OCI-LY1 (cell line): ENCODE measurements around the gene RECK.

ENCODE experiments used
- H2AFZ ChIP-seq: fragments of 200-600 bp; sonication (generic), shearing (Covaris generic); 2 replicates; pipeline ENCODE4 v1.6.0; 2014; ENCODE audit warnings: antibody characterized with exemption, mild to moderate bottlenecking, low read length
- H3F3A ChIP-seq: fragments of 200-600 bp; sonication (generic), shearing (Covaris generic); 2 replicates; pipeline ENCODE4 v1.6.0; 2014; ENCODE audit warnings: mild to moderate bottlenecking, antibody characterized with exemption, low read length, moderate library complexity; ENCODE audit not compliant: insufficient read depth
- H3K27ac ChIP-seq: fragments of 200-600 bp; sonication (generic); 2 replicates; pipeline ENCODE4 v1.5.1; 2014; ENCODE audit warnings: low read length, mixed run types, mild to moderate bottlenecking, low read depth; ENCODE audit not compliant: poor library complexity, severe bottlenecking
- H3K27me3 ChIP-seq: fragments of 200-600 bp; sonication (generic); 2 replicates; pipeline ENCODE4 v1.6.0; 2014; ENCODE audit warnings: antibody characterized with exemption, mild to moderate bottlenecking, low read length, moderate library complexity; ENCODE audit not compliant: insufficient read depth
- H3K36me3 ChIP-seq: fragments of 200-600 bp; sonication (generic); 2 replicates; pipeline ENCODE4 v1.6.1; 2014; ENCODE audit warnings: mild to moderate bottlenecking, antibody characterized with exemption, low read length, moderate library complexity, mixed read lengths; ENCODE audit not compliant: insufficient read depth
- H3K4me1 ChIP-seq: fragments of 200-600 bp; sonication (generic); 2 replicates; pipeline ENCODE4 v1.5.1; 2014; ENCODE audit warnings: mild to moderate bottlenecking, low read length, moderate library complexity; ENCODE audit not compliant: insufficient read depth, severe bottlenecking
- H3K4me2 ChIP-seq: fragments of 200-600 bp; sonication (generic), shearing (Covaris generic); 2 replicates; pipeline ENCODE4 v1.6.1; 2014; ENCODE audit warnings: low read length
- H3K4me3 ChIP-seq: fragments of 200-600 bp; sonication (generic); 2 replicates; pipeline ENCODE4 v1.5.1; 2014; ENCODE audit warnings: low read length, low read depth, mild to moderate bottlenecking, mixed read lengths; ENCODE audit not compliant: poor library complexity, severe bottlenecking
- H3K79me2 ChIP-seq: fragments of 200-600 bp; shearing (Covaris generic); 2 replicates; pipeline ENCODE4 v1.6.1; 2016; ENCODE audit warnings: mixed run types, low read length, mixed read lengths; ENCODE audit not compliant: insufficient read depth
- H3K9ac ChIP-seq: fragments of 200-600 bp; sonication (generic), shearing (Covaris generic); 2 replicates; pipeline ENCODE4 v1.6.1; 2014; ENCODE audit warnings: mild to moderate bottlenecking, low read length, mixed read lengths
- H3K9me2 ChIP-seq: fragments of 200-600 bp; sonication (generic), shearing (Covaris generic); 2 replicates; pipeline ENCODE4 v1.6.1; 2014; ENCODE audit warnings: low read depth, mild to moderate bottlenecking, low read length, mixed read lengths
- H3K9me3 ChIP-seq: fragments of 200-600 bp; shearing (Covaris generic); 2 replicates; pipeline ENCODE4 v1.6.1; 2014; ENCODE audit warnings: low read length, mixed read lengths
- H4K20me1 ChIP-seq: fragments of 200-600 bp; sonication (generic), shearing (Covaris generic); 2 replicates; pipeline ENCODE4 v1.6.0; 2016; ENCODE audit warnings: mild to moderate bottlenecking, low read length; ENCODE audit not compliant: insufficient read depth
- CTCF ChIP-seq: fragments of 200-600 bp; sonication (generic), shearing (Covaris generic); IDR thresholded peaks from 2 replicates; pipeline ENCODE4 v1.5.1; 2017; ENCODE audit warnings: mild to moderate bottlenecking, antibody characterized with exemption, low read length, moderate library complexity, mixed read lengths
- EZH2 ChIP-seq: fragments of 200-600 bp; sonication (generic), shearing (Covaris generic); IDR thresholded peaks from 2 replicates; pipeline ENCODE4 v1.8.0; 2017; ENCODE audit warnings: borderline replicate concordance, mixed run types, mild to moderate bottlenecking, antibody characterized with exemption, low read length, moderate library complexity, mixed read lengths

The RECK gene

GRCh38 chr9:36132086-36132485 lies 95.4 kb downstream of the RECK start:
- H3K79me2 ChIP-seq: no peaks in the 10 kb centered on the region
- H3K27me3 ChIP-seq: no peaks in the 10 kb centered on the region
- H3K4me2 ChIP-seq: no peak overlapping the region
- no peak overlapping the region for H3K9ac ChIP-seq
- H3K9me2 ChIP-seq: no peaks in the 10 kb centered on the region
- H3K4me3 ChIP-seq: no peak overlapping the region
- no peak overlapping the region for H3K27ac ChIP-seq
- TF ChIP-seq CTCF (no peak), EZH2 (no peak)
- no peaks in the 10 kb centered on the region for H3K4me1 ChIP-seq
- no peaks in the 10 kb centered on the region for H3F3A ChIP-seq
- H3K36me3 ChIP-seq: no peaks in the 10 kb centered on the region
- H2AFZ ChIP-seq: no peak overlapping the region
- no peaks in the 10 kb centered on the region for H3K9me3 ChIP-seq
- H4K20me1 ChIP-seq: no peaks in the 10 kb centered on the region

GRCh38 chr9:36134761-36135505 lies 98.2 kb downstream of the RECK start:
- H3K4me3 ChIP-seq: no peak overlapping the region
- H3K4me2 ChIP-seq: no peak overlapping the region
- no peaks in the 10 kb centered on the region for H3K4me1 ChIP-seq
- 0 out of 2 replicates have a peak, but pooled peaks cover 3% of the 10 kb centered on the region for H3K27me3 ChIP-seq
- no peaks in the 10 kb centered on the region for H3K9me2 ChIP-seq
- no peaks in the 10 kb centered on the region for H4K20me1 ChIP-seq
- H3F3A ChIP-seq: no peaks in the 10 kb centered on the region
- H2AFZ ChIP-seq: no peak overlapping the region
- H3K9me3 ChIP-seq: no peaks in the 10 kb centered on the region
- no peaks in the 10 kb centered on the region for H3K79me2 ChIP-seq
- no peaks in the 10 kb centered on the region for H3K36me3 ChIP-seq
- no peak for TF ChIP-seq EZH2
- no peak for TF ChIP-seq CTCF
- H3K9ac ChIP-seq: no peak overlapping the region
- no peak overlapping the region for H3K27ac ChIP-seq

GRCh38 chr9:36135741-36136271 lies 99.1 kb downstream of the RECK start:
- Histone ChIP-seq H3K36me3 (no peaks in the 10 kb centered on the region), H3F3A (no peaks in the 10 kb centered on the region), H3K9me2 (no peaks in the 10 kb centered on the region), H3K4me1 (no peaks in the 10 kb centered on the region), H3K9ac (no peak overlapping the region), H3K4me3 (peak overlapping the region; percentile 56), H3K27ac (no peak overlapping the region), H3K4me2 (peak overlapping the region; percentile 71), H4K20me1 (no peaks in the 10 kb centered on the region), H3K27me3 (0 out of 2 replicates have a peak, but pooled peaks cover 3% of the 10 kb centered on the region), H3K9me3 (no peaks in the 10 kb centered on the region), H3K79me2 (no peaks in the 10 kb centered on the region), H2AFZ (no peak overlapping the region)
- no peak for TF ChIP-seq CTCF
- no peak for TF ChIP-seq EZH2
